K562 (cell line): ENCODE measurements around the gene RAP1GAP2. TPM values are rescaled to one million over a fixed set of nuclear protein-coding genes. Genes with fewer than 3 reads are reported as not detected.

Experiments used
- ATAC-seq: fragments of 200-7000 bp; cut with Tn5 transposase; 3 replicates; pipeline ENCODE4 v1.9.1; 2020; ENCODE audit warnings: moderate library complexity
- BruUV-seq: library from RNA; stranded (reverse); fragments of 400-500 nt; replicated peaks from 2 replicates; lab custom pipeline; 2021; lab: Mats Ljungman, UMichigan
- CTCF ChIA-PET: fragments of 300-600 bp; formaldehyde crosslinking; extraction: SDS; loops from one replicate; lab custom pipeline; 2021; ENCODE audit warnings: low intra/inter-chr PET ratio; lab: Yijun Ruan, JAX
- POLR2A ChIA-PET: fragments of 300-600, 350-650 bp; sonication (Branson Sonifier 250); formaldehyde crosslinking; extraction: SDS; loops from one replicate; lab custom pipeline; 2021; ENCODE audit warnings: antibody characterized with exemption, inconsistent platforms; lab: Yijun Ruan, JAX
- DNase-seq, 4 experiments: peaks; one replicate each; pipeline versions ENCODE4 v3.0.0 to v3.0.0-alpha.2; 2011 to 2018; ENCODE audit warnings: low spot score in 3 of 4, mixed read lengths in 3 of 4; ENCODE audit errors: extremely low read depth in 1 of 4
- FAIRE-seq: peaks from 2 replicates; lab custom pipeline; 2011; peaks lifted over from hg19 to GRCh38; lab: Jason Lieb, UNC
- H2AFZ ChIP-seq: 2 replicates; pipeline ENCODE4 v1.6.0; 2011; ENCODE audit warnings: low read depth, low read length, control low read depth, inconsistent platforms
- H3K27ac ChIP-seq: fragments of 200-600 bp; 3 replicates; pipeline ENCODE4 v1.8.0; 2011; ENCODE audit warnings: low read depth, mild to moderate bottlenecking, control low read depth, inconsistent platforms, low read length, moderate library complexity, mixed read lengths; ENCODE audit errors: extremely low read depth
- H3K27me3 ChIP-seq, 2 experiments: fragments of 300-600 bp in 1 of 2; 2 replicates in 1 of 2; 3 replicates in 1 of 2; pipeline versions ENCODE4 v1.6.0 to v1.8.0; 2011; ENCODE audit warnings: inconsistent platforms in 2 of 2, low read length in 2 of 2, mild to moderate bottlenecking in 1 of 2, mixed read lengths in 1 of 2, moderate library complexity in 1 of 2; ENCODE audit not compliant: control insufficient read depth in 2 of 2, insufficient read depth in 2 of 2
- H3K36me3 ChIP-seq: fragments of 300-600 bp; 3 replicates; pipeline ENCODE4 v1.8.0; 2011; ENCODE audit warnings: mild to moderate bottlenecking, low read length, inconsistent platforms; ENCODE audit not compliant: control insufficient read depth, insufficient read depth
- H3K4me1 ChIP-seq, 2 experiments: fragments of 200-600 bp in 1 of 2; replicated peaks in 1 of 2; 2 replicates in 1 of 2; 3 replicates in 1 of 2; pipeline versions ENCODE4 v1.5.1 to v1.8.0; 2011; ENCODE audit warnings: inconsistent platforms in 2 of 2, low read length in 2 of 2, mild to moderate bottlenecking in 1 of 2, mixed read lengths in 1 of 2, moderate library complexity in 1 of 2; ENCODE audit not compliant: control insufficient read depth in 2 of 2, insufficient read depth in 2 of 2
- H3K4me2 ChIP-seq: 2 replicates; pipeline ENCODE4 v1.6.1; 2011; ENCODE audit warnings: low read length, control low read depth, inconsistent platforms, mixed read lengths; ENCODE audit not compliant: insufficient read depth
- H3K4me3 ChIP-seq: fragments of 200-600 bp; sonication (generic), shearing (Covaris generic); 2 replicates; pipeline ENCODE4 v1.5.1; 2016; ENCODE audit warnings: control low read depth, inconsistent platforms
- H3K79me2 ChIP-seq: fragments of 200-600 bp; 3 replicates; pipeline ENCODE4 v1.8.0; 2011; ENCODE audit warnings: low read length, inconsistent platforms; ENCODE audit not compliant: control insufficient read depth, insufficient read depth
- H3K9ac ChIP-seq, 2 experiments: 2 replicates each; pipeline versions ENCODE4 v1.6.0 to v1.6.1; 2011; ENCODE audit warnings: low read depth in 2 of 2, low read length in 2 of 2, control low read depth in 1 of 2, inconsistent platforms in 1 of 2, mild to moderate bottlenecking in 1 of 2, mixed read lengths in 1 of 2; ENCODE audit not compliant: insufficient read depth in 1 of 2
- H3K9me1 ChIP-seq: one replicate; pipeline ENCODE4 v1.6.0; 2011; ENCODE audit warnings: inconsistent platforms, mild to moderate bottlenecking, low read length, moderate library complexity; ENCODE audit not compliant: control insufficient read depth, insufficient read depth
- H3K9me3 ChIP-seq: replicated peaks from 2 replicates; pipeline ENCODE4 v1.5.1; 2011; ENCODE audit warnings: low read depth, low read length, inconsistent platforms; ENCODE audit not compliant: control insufficient read depth, insufficient read depth
- H4K20me1 ChIP-seq: replicated peaks from 2 replicates; pipeline ENCODE4 v1.6.1; 2011; ENCODE audit warnings: low read length, inconsistent platforms, mixed read lengths; ENCODE audit not compliant: control insufficient read depth, insufficient read depth
- BRD9 ChIP-seq: fragments of 450-650 bp; IDR thresholded peaks from 2 replicates; pipeline ENCODE4 v1.6.1; 2018; ENCODE audit warnings: low read depth; ENCODE audit not compliant: partially characterized antibody
- CLOCK ChIP-seq: fragments of 250-450 bp; sonication (Bioruptor Pico); IDR thresholded peaks from 2 replicates; pipeline ENCODE4 v1.4.0; 2020; ENCODE audit warnings: mild to moderate bottlenecking, moderate library complexity, borderline replicate concordance
- ERF ChIP-seq: fragments of 450-650 bp; formaldehyde crosslinking; IDR thresholded peaks from 2 replicates; pipeline ENCODE4 v1.4.0; 2020; ENCODE audit warnings: mild to moderate bottlenecking, mixed read lengths
- HSF4 ChIP-seq: fragments of 250-450 bp; sonication (Bioruptor Pico); IDR thresholded peaks from 2 replicates; pipeline ENCODE4 v2.1.2; 2022; ENCODE audit warnings: mild to moderate bottlenecking, moderate library complexity, borderline replicate concordance
- KAT7 ChIP-seq: sonication (generic); formaldehyde crosslinking; IDR thresholded peaks from 2 replicates; pipeline ENCODE4 v1.8.0; 2022; ENCODE audit warnings: missing genetic modification reagents, mild to moderate bottlenecking, borderline replicate concordance
- MYBL2 ChIP-seq, 2 experiments: fragments of 450-650 bp in 1 of 2; sonication (generic) in 1 of 2; formaldehyde crosslinking in 1 of 2; IDR thresholded peaks; 2 replicates each; pipeline versions ENCODE4 v1.6.1 to v1.8.1; 2017 to 2022; ENCODE audit warnings: borderline replicate concordance in 1 of 2, inconsistent platforms in 1 of 2, low read depth in 1 of 2, mild to moderate bottlenecking in 1 of 2, missing genetic modification reagents in 1 of 2, moderate library complexity in 1 of 2
- NCOA1 ChIP-seq: fragments of 450-650 bp; IDR thresholded peaks from 2 replicates; pipeline ENCODE4 v1.6.1; 2016; ENCODE audit warnings: low read depth
- POLR3G ChIP-seq: IDR thresholded peaks from 2 replicates; pipeline ENCODE4 v1.6.1; 2011; ENCODE audit not compliant: insufficient read length, insufficient replicate concordance; ENCODE audit errors: extremely low read depth
- SNIP1 ChIP-seq: fragments of 450-650 bp; IDR thresholded peaks from 2 replicates; pipeline ENCODE4 v1.7.1; 2017; ENCODE audit warnings: low read depth, mild to moderate bottlenecking
- ZBTB26 ChIP-seq: fragments of 450-650 bp; formaldehyde crosslinking; IDR thresholded peaks from 2 replicates; pipeline ENCODE4 v1.4.0; 2022; ENCODE audit warnings: missing genetic modification characterization
- ZNF197 ChIP-seq: fragments of 200-800 bp; sonication (Bioruptor generic); IDR thresholded peaks from 2 replicates; pipeline ENCODE4 v1.6.1; 2016; ENCODE audit warnings: low read depth, missing genetic modification characterization, missing compliant biosample characterization
- ZNF551 ChIP-seq: fragments of 250-450 bp; sonication (Bioruptor Pico); IDR thresholded peaks from 2 replicates; pipeline ENCODE4 v1.5.0; 2021; ENCODE audit warnings: mild to moderate bottlenecking, moderate library complexity
- WGBS: fragments of 100-300 bp; shearing (Covaris generic); methylation state at CpG from one replicate; pipeline ENCODE4 v1.1.6; 2016; ENCODE audit warnings: low coverage, mixed read lengths; ENCODE audit not compliant: insufficient coverage; ENCODE audit errors: missing lambda C conversion rate; 5-methylcytosine and 5-hydroxymethylcytosine counted together
- in situ Hi-C: fragments of 300-500 bp; cut with MboI; formaldehyde crosslinking; loops from 4 replicates; pipeline ENCODE4 v1.15.0; 2018; ENCODE audit warnings: inconsistent platforms, mixed read lengths
- intact Hi-C: fragments of 100-400 bp; cut with micrococcal nuclease; formaldehyde crosslinking; loops from 2 replicates; pipeline ENCODE4 v1.14.2; 2022
- polyA plus RNA-seq, 8 experiments: library from polyadenylated mRNA; depleted of rRNA in 4 of 8; stranded (reverse) in 5 of 8; unstranded in 3 of 8; fragments of >200 nt; fragmentation: Nextera tagmentation in 2 of 8; fragmentation: Illumina TruSeq in 1 of 8; extraction: Ambion mirVana in 2 of 8; extraction: Trizol in 1 of 8; gene quantifications; 2 replicates each; pipeline versions ENCODE4 v1.2.1 to v1.2.3, GENCODE V29; 2011 to 2014; ENCODE audit warnings: inconsistent platforms in 1 of 8, missing spikeins in 1 of 8
- total RNA-seq, 7 experiments: library from RNA; depleted of rRNA in 6 of 7; stranded (reverse); fragments of >200 nt in 6 of 7; fragmentation: Illumina TruSeq in 2 of 7; extraction: Trizol in 2 of 7; gene quantifications; 2 replicates each; pipeline versions ENCODE4 v1.2.1 to v1.2.3, GENCODE V29; 2011 to 2021; ENCODE audit warnings: low replicate concordance in 1 of 7
- TF ChIP-seq, protein P1 (sequence below): fragments of 450-650 bp; IDR thresholded peaks from 2 replicates; pipeline ENCODE4 v1.6.1; 2016
- TF ChIP-seq, protein P2 (sequence below): IDR thresholded peaks from 3 replicates; pipeline ENCODE4 v1.6.1; 2011; ENCODE audit warnings: borderline replicate concordance, mild to moderate bottlenecking; ENCODE audit not compliant: insufficient read length, insufficient read depth

The RAP1GAP2 gene
- total and polyA plus RNA-seq, 9 of the 15 experiments (the other 6 are each of a cell fraction or from before 2014, with no cell fraction given): 0.01 to 1.3 (median 0.42) TPM; not detected in 1

DNA sequence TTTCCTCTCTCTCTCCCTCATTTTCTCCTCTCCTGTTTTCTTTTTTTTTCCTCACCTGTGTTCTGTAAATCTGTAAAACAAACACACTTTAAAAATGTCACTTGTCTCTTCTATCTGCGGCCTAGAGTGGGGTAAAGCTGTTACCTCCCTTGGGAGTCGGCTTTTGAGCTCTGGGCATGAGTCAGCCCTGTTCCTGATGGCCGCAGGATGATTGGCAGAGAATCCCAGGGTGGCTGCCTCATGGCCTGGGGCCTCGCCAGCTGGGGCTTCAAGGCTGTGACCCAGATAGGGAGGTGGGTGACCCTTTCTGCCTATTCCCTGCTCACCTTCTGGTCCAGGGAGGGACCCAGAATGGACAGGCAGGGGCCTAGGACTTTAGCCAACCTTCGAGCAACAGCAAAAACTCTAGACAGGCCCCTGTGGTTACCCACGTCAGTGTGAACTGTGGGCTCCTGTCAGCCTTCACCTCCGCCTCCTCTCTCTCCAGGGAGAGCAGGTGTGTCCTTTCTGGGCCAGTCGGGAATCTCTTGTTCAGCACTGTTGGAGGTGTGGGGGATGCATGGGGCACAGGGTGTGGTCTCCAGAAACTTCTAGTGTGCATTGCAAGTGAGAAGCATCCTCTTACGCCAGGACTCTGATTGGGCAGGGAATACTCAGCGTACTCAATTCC lies 87.4 kb downstream of the RAP1GAP2 start:
- H3K9me1 ChIP-seq: no peaks in the 10 kb centered on the region
- no peaks in the 10 kb centered on the region for H3K9me3 ChIP-seq
- no peaks in the 10 kb centered on the region for H3K79me2 ChIP-seq
- H3K27me3 ChIP-seq: peaks cover 7 to 39% of the 10 kb centered on the region in 2 experiments; a peak in 4 of 5 replicates
- ChIA-PET CTCF (no interaction called here), POLR2A (interaction anchor here (0.6 kb wide), 1 partner anchor 210 kb away, joined by 3 read pairs; no protein-coding TSS in a partner anchor)
- H3K9ac ChIP-seq: no peak overlapping the region
- no peaks in the 10 kb centered on the region for H3K36me3 ChIP-seq
- H3K4me2 ChIP-seq: no peak overlapping the region
- no TSS peak for BruUV-seq
- no peak for ATAC-seq
- no peak for FAIRE-seq
- intact Hi-C loops: no loop called here
- no peak for DNase-seq
- H2AFZ ChIP-seq: no peak overlapping the region
- 2% methylated on average over 9 of the region's 10 CpGs for WGBS
- no peak overlapping the region for H3K4me3 ChIP-seq
- in situ Hi-C loops: no loop called here
- H3K27ac ChIP-seq: no peak overlapping the region
- 0 out of 2 replicates have a peak, but pooled peaks cover 4% of the 10 kb centered on the region for H4K20me1 ChIP-seq
- no peaks in the 10 kb centered on the region for H3K4me1 ChIP-seq
- no peak for TF ChIP-seq ZNF197 (CRISPR knock-in tag)
- TF ChIP-seq HSF4 (CRISPR knock-in tag): no peak
- TF ChIP-seq KAT7: no peak
- TF ChIP-seq MYBL2 (IDR thresholded peaks at IDR 0.05; ENCODE audit: low read depth): no peak
- no peak for TF ChIP-seq MYBL2 (CRISPR knock-in tag; IDR thresholded peaks at IDR 0.05; ENCODE audit: borderline replicate concordance)
- TF ChIP-seq SNIP1: no peak
- no peak for TF ChIP-seq ZBTB26 (CRISPR knock-in tag)
- TF ChIP-seq ERF (CRISPR knock-in tag): no peak
- TF ChIP-seq, protein P1, sequence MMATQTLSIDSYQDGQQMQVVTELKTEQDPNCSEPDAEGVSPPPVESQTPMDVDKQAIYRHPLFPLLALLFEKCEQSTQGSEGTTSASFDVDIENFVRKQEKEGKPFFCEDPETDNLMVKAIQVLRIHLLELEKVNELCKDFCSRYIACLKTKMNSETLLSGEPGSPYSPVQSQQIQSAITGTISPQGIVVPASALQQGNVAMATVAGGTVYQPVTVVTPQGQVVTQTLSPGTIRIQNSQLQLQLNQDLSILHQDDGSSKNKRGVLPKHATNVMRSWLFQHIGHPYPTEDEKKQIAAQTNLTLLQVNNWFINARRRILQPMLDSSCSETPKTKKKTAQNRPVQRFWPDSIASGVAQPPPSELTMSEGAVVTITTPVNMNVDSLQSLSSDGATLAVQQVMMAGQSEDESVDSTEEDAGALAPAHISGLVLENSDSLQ: no peak
- no peak for TF ChIP-seq CLOCK (CRISPR knock-in tag)
- TF ChIP-seq BRD9: no peak
- no peak for TF ChIP-seq NCOA1
- TF ChIP-seq ZNF551: no peak
- TF ChIP-seq, protein P2, sequence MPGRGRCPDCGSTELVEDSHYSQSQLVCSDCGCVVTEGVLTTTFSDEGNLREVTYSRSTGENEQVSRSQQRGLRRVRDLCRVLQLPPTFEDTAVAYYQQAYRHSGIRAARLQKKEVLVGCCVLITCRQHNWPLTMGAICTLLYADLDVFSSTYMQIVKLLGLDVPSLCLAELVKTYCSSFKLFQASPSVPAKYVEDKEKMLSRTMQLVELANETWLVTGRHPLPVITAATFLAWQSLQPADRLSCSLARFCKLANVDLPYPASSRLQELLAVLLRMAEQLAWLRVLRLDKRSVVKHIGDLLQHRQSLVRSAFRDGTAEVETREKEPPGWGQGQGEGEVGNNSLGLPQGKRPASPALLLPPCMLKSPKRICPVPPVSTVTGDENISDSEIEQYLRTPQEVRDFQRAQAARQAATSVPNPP: no peak
- TF ChIP-seq POLR3G: no peak
